NCI-H146 treated with DMSO at 0.1 percent for 48 hours (cell line): Measurements from ENCODE around the gene TRIM2.
A peak's percentile ranks its signal among the peaks of the same experiment; 100 is the strongest.

Experiments
- DNase-seq: peaks from one replicate; lab custom pipeline; 2025; ENCODE audit not compliant: unreplicated experiment; lab: John Stamatoyannopoulos, UW

TRIM2 gene

GRCh38 chr4:153222707-153223426 lies 18.6 kb downstream of the TRIM2 start:
- DNase-seq: peak; percentile 2

GRCh38 chr4:153223427-153223801 lies 19.2 kb downstream of the TRIM2 start:
- no peak for DNase-seq

DNA sequence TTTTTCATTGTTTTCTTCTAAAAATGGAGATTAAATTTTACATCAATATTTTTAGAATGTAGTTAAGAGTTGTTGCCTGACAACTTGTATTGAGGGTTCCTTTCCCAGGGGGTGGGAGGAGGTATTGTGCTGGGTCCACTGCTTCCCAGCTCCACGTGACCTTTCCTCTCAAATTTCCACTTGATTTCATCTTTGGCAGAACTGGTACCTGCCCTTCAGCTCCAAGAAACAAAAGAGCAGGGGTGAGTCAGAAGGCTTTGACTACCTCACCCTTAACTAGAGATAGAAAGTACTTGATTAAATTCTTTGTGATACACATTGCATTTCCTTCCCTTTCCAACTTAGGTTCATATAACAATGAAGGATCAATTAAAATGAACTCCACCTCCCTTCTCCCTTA lies 19.7 kb downstream of the TRIM2 start:
- DNase-seq: no peak

DNA sequence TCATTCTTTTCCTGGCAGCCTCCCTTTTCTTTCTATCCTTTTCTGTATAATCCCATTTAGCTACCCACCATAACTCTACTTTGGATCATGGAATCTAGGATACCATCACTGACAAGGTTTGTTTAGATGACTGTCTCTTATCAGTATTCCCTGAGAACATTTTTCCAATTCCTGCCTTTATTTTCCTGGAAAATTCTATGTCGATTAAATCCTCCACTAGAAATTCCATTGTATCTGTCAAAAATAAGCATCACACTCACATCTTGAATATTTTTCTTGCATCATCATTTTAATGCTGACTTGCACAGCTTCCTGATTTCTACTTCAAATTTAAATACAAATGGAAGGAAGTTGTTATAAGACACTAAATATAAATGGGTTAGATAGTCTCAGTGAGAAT lies 20.2 kb downstream of the TRIM2 start:
- DNase-seq: no peak

DNA sequence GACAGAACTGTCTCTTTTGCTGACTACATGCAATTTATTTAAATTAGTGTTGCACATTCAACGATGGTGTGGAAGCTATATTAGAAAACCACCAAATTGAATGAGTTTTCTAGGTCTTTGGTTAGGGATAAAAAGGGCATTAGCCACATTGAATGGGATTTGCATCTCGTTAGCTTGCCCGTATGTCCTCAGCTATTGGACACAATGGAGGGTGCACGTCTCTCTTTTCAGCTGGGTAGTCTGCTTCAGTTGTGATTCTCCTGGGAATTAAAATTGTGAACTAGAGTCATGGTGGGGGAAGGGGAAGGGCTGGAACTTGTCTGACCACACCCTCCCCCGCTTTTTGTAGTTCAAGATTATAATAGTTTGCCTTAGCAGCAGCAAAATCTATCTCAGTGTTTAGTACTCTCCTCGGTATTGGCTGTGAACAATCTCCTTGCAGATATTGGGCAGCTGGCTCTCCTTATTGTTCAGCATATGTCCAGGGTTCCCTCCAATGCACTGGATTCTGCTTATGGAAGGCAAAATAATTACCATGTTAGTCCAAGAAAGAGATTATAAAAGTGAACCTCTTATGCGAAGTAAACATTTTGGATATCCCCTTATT lies 23.3 kb downstream of the TRIM2 start:
- DNase-seq: no peak

GRCh38 chr4:153228512-153229140 lies 24.4 kb downstream of the TRIM2 start:
- DNase-seq: no peak

- no peak for DNase-seq
Measured at GRCh38 chr4:153229545-153229944, 25.3 kb downstream of the TRIM2 start.

- DNase-seq: no peak
Measured at GRCh38 chr4:153232768-153233167, 28.5 kb downstream of the TRIM2 start.

GRCh38 chr4:153233761-153234371 lies 29.6 kb downstream of the TRIM2 start:
- DNase-seq: no peak

DNA sequence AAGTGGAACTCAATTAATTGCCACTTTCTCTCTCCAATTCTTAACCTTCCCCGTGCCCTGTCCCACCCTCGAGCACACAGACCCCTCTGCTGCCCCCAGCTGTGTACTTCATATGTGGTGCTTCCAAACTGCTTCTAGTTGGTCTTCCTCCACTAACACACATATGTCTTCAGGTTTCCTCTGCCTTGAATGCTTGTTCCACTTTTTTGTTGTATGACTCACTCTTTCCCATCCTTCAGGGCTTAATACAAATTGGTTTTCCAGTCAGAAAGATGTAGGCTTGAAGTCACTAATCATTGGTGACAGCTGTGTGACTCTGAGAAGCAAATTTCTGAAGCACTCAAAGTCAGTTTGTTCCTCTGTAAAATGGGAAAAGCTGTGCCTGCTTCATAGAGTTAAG lies 30.6 kb downstream of the TRIM2 start:
- no peak for DNase-seq

- no peak for DNase-seq
Measured at GRCh38 chr4:153238135-153238919, 34.1 kb downstream of the TRIM2 start.

- no peak for DNase-seq
Measured at GRCh38 chr4:153239409-153239808, 35.2 kb downstream of the TRIM2 start.

GRCh38 chr4:153241295-153241694 lies 37.1 kb downstream of the TRIM2 start:
- no peak for DNase-seq

DNA sequence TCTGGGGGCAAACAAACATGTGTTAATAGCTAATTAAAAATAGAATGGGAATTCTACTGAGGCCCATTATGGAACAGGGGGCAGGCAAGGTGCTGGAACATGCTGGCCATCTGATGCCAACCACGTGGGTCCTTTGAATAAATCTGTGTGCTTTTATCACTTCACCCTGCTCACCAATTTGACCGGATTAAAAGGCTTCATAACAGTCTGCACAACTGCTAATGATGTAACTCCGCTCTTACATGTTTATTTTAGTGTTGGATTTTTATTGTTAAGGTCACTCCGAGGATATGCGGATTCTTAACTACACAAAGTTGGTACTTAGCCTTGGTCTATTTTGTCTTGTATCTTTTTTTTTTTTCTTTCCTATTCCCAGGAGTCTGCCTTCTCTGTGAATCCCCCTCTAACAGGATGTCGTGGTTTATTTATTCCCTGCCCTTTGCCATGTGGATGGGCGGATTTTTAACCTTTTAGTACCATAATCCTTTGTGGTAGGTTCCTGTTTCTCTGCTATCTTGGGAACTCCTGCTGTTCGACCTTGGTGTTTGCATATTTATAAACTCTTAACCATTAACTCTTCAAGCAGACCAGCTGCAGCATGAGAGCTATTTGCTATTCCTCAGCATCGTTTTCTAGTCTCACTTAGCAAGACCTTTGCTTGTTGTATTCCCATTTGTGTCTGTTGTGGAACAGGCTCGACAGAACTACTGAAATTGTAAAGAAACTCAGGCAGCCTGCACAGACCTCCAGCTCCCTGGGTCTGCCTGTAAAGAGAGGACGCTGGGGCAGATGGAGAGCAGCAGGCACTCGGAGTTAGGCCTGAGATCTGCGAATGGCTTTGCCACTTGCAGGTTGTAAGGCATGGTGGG lies 38.0 kb downstream of the TRIM2 start:
- no peak for DNase-seq

DNA sequence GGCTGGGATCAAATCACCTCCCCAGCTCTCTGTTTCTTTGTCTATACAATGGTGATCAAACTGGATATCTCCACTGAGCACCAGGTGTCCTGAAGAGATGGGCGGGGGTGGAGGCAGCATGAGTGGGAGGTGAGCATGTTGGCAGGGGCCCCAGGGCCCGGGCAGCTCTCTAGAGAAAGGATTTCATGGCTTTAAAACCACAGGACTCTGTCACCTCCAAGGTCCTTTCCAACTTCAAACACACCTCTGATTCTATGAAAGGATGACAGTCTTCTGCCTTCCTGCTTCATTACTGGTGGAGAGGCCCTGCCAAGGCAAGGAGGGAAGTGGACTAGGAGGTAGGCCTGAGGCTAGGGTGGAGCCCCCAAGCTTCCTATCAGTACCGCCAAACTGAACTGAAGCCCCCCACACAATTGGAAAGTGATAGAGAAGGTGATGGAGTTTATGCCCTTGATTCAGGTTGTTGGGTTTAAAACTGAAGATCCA lies 38.6 kb downstream of the TRIM2 start:
- DNase-seq: no peak

DNA sequence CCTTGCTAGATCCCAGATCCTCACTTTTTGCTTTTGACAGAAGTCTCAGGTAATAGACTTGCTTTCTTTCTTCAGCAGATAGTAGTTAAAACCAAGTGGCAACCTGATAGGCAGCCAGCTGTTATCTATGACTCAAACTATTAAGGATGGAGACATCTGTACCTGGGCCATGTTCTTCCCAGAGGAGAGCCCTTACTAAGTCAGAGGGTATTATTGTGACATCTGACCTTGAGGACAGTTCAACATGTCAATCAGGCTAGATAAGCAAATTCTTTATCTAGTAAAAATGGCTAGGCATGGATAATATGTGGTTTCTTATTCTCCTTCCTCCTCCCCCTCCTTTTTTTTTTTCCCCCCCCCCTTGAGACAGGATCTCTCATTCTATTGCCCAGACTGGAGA lies 39.2 kb downstream of the TRIM2 start:
- DNase-seq: no peak

DNA sequence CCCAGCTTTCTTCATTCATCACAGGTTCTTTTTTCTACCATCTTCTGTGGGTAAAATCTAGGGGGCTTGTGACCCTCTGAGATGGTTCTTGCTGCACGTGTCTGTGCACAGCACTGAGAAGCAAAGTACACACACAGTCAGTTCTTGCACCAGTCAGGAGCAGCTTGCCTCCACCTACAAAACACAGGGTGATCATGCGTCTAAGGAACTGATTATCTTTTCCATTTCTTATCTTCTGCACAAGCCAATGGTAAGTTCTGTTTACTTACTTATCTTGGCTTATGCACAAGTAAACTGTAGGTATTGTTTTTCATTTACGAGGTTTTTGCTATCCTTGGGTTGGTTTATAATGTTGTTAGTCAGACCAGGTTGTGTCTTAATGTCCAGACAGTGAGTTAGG lies 40.7 kb downstream of the TRIM2 start:
- no peak for DNase-seq

DNA sequence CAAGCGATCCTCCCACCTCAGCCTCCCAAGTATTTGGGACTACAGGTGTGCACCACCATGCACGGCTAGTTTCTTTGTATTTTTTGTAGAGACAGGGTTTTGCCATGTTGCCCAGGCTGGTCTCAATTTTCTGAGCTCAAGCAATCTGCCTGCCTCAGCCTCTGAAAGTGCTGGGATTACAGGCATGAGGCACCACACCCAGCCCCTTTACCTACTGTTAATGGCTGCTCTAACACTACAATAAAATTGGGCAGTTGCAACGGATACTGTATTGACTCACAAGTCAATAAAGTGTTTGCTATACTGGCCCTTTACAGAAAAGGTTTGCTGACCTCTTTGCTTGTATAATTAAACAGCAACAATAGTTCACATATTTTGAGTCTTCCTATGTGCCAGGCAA lies 41.5 kb downstream of the TRIM2 start:
- DNase-seq: no peak

- no peak for DNase-seq
Measured at GRCh38 chr4:153246446-153247115, 42.3 kb downstream of the TRIM2 start.

DNA sequence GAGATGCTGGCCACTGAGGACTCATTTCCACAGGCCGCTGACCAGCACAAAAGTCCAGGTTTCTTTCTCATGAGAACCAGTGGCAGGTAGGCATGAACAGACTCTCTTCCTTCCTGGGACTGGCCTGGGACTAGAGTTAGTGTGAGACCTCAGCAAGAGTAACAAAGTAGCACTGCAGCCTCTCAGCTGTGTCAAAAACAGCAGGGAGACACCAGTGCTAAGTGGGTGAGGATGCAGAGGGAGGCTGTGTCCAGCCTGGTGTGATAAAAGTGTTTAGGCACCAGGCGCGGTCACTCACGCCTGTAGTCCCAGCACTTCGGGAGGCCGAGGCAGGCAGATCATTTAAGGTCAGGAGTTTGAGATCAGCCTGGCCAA lies 42.9 kb downstream of the TRIM2 start:
- no peak for DNase-seq
